ENCODE results near the gene PIK3R5.

Gene PIK3R5

GRCh38 chr17:8946476-8946875, 19.0 kb downstream of the PIK3R5 start:
- Histone ChIP-seq H3F3A (ENCODE audit: insufficient read depth) (no peaks in the 10 kb centered on the region), H3K36me3 (ENCODE audit: low read length) (no peaks in the 10 kb centered on the region), H3K4me3 (ENCODE audit: insufficient read depth, low read length, poor library complexity, severe bottlenecking) (no peak overlapping the region), H3K9ac (ENCODE audit: low read length) (no peak overlapping the region), H4K20me1 (ENCODE audit: low read depth, low read length) (no peaks in the 10 kb centered on the region), H3K27ac (ENCODE audit: low read depth, low read length) (no peak overlapping the region), H3K27me3 (ENCODE audit: low read length) (no peaks in the 10 kb centered on the region), H3K79me2 (ENCODE audit: insufficient read depth, low read length) (no peaks in the 10 kb centered on the region), H3K4me2 (ENCODE audit: low read depth, low read length, poor library complexity, severe bottlenecking) (no peak overlapping the region), H3K9me2 (replicated peaks; ENCODE audit: insufficient read depth, low read length) (no peaks in the 10 kb centered on the region), H2AFZ (ENCODE audit: low read depth, low read length, severe bottlenecking) (no peak overlapping the region), H3K9me3 (ENCODE audit: insufficient read depth, low read length) (no peaks in the 10 kb centered on the region)
- TF ChIP-seq CTCF (IDR thresholded peaks at IDR 0.05; ENCODE audit: insufficient read depth, low read length, poor library complexity, severe bottlenecking) (no peak), EZH2phosphoT487 (conservative IDR thresholded peaks at IDR 0.05; ENCODE audit: low read length) (no peak)

- Histone ChIP-seq H3K27ac (ENCODE audit: low read depth, low read length) (no peak overlapping the region), H3K9me3 (ENCODE audit: insufficient read depth, low read length) (no peaks in the 10 kb centered on the region), H3K9me2 (replicated peaks; ENCODE audit: insufficient read depth, low read length) (no peaks in the 10 kb centered on the region), H4K20me1 (ENCODE audit: low read depth, low read length) (no peaks in the 10 kb centered on the region), H3K36me3 (ENCODE audit: low read length) (no peaks in the 10 kb centered on the region), H3K27me3 (ENCODE audit: low read length) (no peaks in the 10 kb centered on the region), H3K4me2 (ENCODE audit: low read depth, low read length, poor library complexity, severe bottlenecking) (no peak overlapping the region), H3K9ac (ENCODE audit: low read length) (no peak overlapping the region), H3K79me2 (ENCODE audit: insufficient read depth, low read length) (no peaks in the 10 kb centered on the region), H2AFZ (ENCODE audit: low read depth, low read length, severe bottlenecking) (no peak overlapping the region), H3F3A (ENCODE audit: insufficient read depth) (no peaks in the 10 kb centered on the region), H3K4me3 (ENCODE audit: insufficient read depth, low read length, poor library complexity, severe bottlenecking) (no peak overlapping the region)
- no peak for TF ChIP-seq EZH2phosphoT487 (conservative IDR thresholded peaks at IDR 0.05; ENCODE audit: low read length)
- TF ChIP-seq CTCF (IDR thresholded peaks at IDR 0.05; ENCODE audit: insufficient read depth, low read length, poor library complexity, severe bottlenecking) = no peak
Observed at GRCh38 chr17:8946071-8946470, 19.4 kb downstream of the PIK3R5 start.

GRCh38 chr17:8944748-8945147, 20.8 kb downstream of the PIK3R5 start:
- no peaks in the 10 kb centered on the region for H4K20me1 ChIP-seq (ENCODE audit: low read depth, low read length)
- H3K9me2 ChIP-seq (replicated peaks; ENCODE audit: insufficient read depth, low read length) = no peaks in the 10 kb centered on the region
- H3K27me3 ChIP-seq (ENCODE audit: low read length) = no peaks in the 10 kb centered on the region
- H3K79me2 ChIP-seq (ENCODE audit: insufficient read depth, low read length) = no peaks in the 10 kb centered on the region
- TF ChIP-seq CTCF (IDR thresholded peaks at IDR 0.05; ENCODE audit: insufficient read depth, low read length, poor library complexity, severe bottlenecking) (no peak), EZH2phosphoT487 (conservative IDR thresholded peaks at IDR 0.05; ENCODE audit: low read length) (no peak)
- H3K4me2 ChIP-seq (ENCODE audit: low read depth, low read length, poor library complexity, severe bottlenecking) = no peak overlapping the region
- H3K9ac ChIP-seq (ENCODE audit: low read length) = no peak overlapping the region
- H3K36me3 ChIP-seq (ENCODE audit: low read length) = no peaks in the 10 kb centered on the region
- H3K4me3 ChIP-seq (ENCODE audit: insufficient read depth, low read length, poor library complexity, severe bottlenecking) = no peak overlapping the region
- H3K27ac ChIP-seq (ENCODE audit: low read depth, low read length) = no peak overlapping the region
- no peaks in the 10 kb centered on the region for H3F3A ChIP-seq (ENCODE audit: insufficient read depth)
- H2AFZ ChIP-seq (ENCODE audit: low read depth, low read length, severe bottlenecking) = no peak overlapping the region
- no peaks in the 10 kb centered on the region for H3K9me3 ChIP-seq (ENCODE audit: insufficient read depth, low read length)

All from SU-DHL-6 (cell line).